Upper lobe of left lung (tissue), 6 donors: Measurements from ENCODE around the gene MYL4. TPM values are rescaled to one million over a fixed set of nuclear protein-coding genes. Genes with fewer than 3 reads are reported as not detected.
"Not testable (repeated sequence)": the region's sequence is repeated elsewhere in the genome, so short reads cannot be mapped to it uniquely, and the experiment has no call there.

Source experiments
- ATAC-seq, 2 donors: fragments of 200-7000 bp; cut with Tn5 transposase; one replicate each; pipeline ENCODE4 v1.9.1; 2022; ENCODE audit warnings: mild to moderate bottlenecking in 2 of 2, moderate library complexity in 2 of 2; ENCODE audit not compliant: low FRiP score in 2 of 2
- DNase-seq, 2 donors: peaks; one replicate each; pipeline ENCODE4 v3.0.0-alpha.2; 2019 to 2020
- H3K27ac ChIP-seq, 4 donors: fragments of 200-600 bp; sonication (generic); one replicate each; pipeline ENCODE4 v1.5.1; 2016 to 2019
- H3K27me3 ChIP-seq, 4 donors: fragments of 200-600 bp; sonication (generic); one replicate each; pipeline ENCODE4 v1.5.1; 2017 to 2019
- H3K36me3 ChIP-seq, 4 donors: fragments of 200-600 bp; sonication (generic); one replicate each; pipeline ENCODE4 v1.5.1; 2016 to 2019
- H3K4me1 ChIP-seq, 4 donors: fragments of 200-600 bp; sonication (generic); one replicate each; pipeline ENCODE4 v1.5.1; 2018 to 2019
- H3K4me3 ChIP-seq, 4 donors: fragments of 200-600 bp; sonication (generic); one replicate each; pipeline ENCODE4 v1.5.1; 2017 to 2019; ENCODE audit warnings: mild to moderate bottlenecking in 2 of 4, moderate library complexity in 1 of 4
- H3K9me3 ChIP-seq, 4 donors: fragments of 200-600 bp; sonication (generic); one replicate each; pipeline ENCODE4 v1.5.1; 2018 to 2019
- EP300 ChIP-seq, 4 donors: sonication (generic); formaldehyde crosslinking; IDR thresholded peaks; one replicate each; pipeline ENCODE4 v1.5.1; 2017; ENCODE audit warnings: antibody characterized with exemption in 4 of 4, control low read depth in 2 of 4
- POLR2A ChIP-seq, 4 donors: fragments of 450-650 bp; IDR thresholded peaks; one replicate each; pipeline ENCODE4 v1.5.1; 2016 to 2017; ENCODE audit warnings: antibody characterized with exemption in 4 of 4, mild to moderate bottlenecking in 2 of 4
- POLR2AphosphoS5 ChIP-seq, 2 donors: sonication (generic); formaldehyde crosslinking; IDR thresholded peaks; one replicate each; pipeline ENCODE4 v1.5.1; 2017; ENCODE audit warnings: antibody characterized with exemption in 2 of 2
- WGBS, 2 donors: methylation state at CpG; one replicate each; pipeline ENCODE4 v1.1.5; 2017 to 2018; 5-methylcytosine and 5-hydroxymethylcytosine counted together
- total RNA-seq, 6 donors: library from RNA; depleted of rRNA in 4 of 6; stranded (reverse); fragments of >200 nt in 4 of 6; gene quantifications; one replicate each; pipeline versions ENCODE4 v1.1.0 to v1.2.1, GENCODE V29; 2016 to 2021
- TF ChIP-seq, protein P1 (sequence below), 6 experiments: fragments of 450-650 bp in 4 of 6; fragments of 200-600 bp in 2 of 6; sonication (generic) in 2 of 6; IDR thresholded peaks; one replicate each; pipeline ENCODE4 v1.5.1; 2016 to 2019; ENCODE audit warnings: antibody characterized with exemption in 6 of 6
- donor health status: DM: no; HTN: no; CAD: no; lungs with moderate emphysema.
- donor health status: DM: no; HTN: yes; CAD: no; lungs with severe emphysema.

Gene MYL4
- total RNA-seq, 6 donors from 2014 or later = 1.4 to 3.1 (median 1.6) TPM; not detected in 3

DNA sequence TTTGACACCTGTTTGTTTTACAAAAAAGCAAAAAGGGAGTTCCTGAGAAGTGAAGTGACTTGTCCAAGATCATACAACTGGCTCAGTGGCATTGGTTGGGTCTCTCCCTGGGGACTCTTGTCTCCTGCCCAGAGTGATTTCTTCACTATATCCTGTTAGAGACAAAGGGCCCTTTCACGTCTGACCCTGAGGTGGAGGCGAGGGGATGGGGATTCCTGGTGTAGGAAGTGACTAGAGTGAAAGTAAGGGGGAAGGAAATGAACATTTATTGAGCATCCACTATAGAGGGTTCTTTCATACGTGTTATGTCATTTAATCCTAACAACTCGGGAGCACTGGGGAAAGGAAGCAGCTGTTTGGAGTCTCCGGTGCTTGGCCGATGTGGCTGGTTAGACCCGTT, 53.4 kb downstream of the MYL4 start:
- Histone ChIP-seq H3K27ac (no peak overlapping the region), H3K36me3 (no peaks in the 10 kb centered on the region), H3K4me3 (no peak overlapping the region), H3K27me3 (no peaks in the 10 kb centered on the region), H3K4me1 (no peaks in the 10 kb centered on the region), H3K9me3 (no peaks in the 10 kb centered on the region)
- DNase-seq (no peak), ATAC-seq (no peak)
- WGBS, 2 donors = 49 to 61% methylated on average over 7 of the region's 7 CpGs
- TF ChIP-seq EP300 (IDR thresholded peaks at IDR 0.05) = no peak
- TF ChIP-seq POLR2A (IDR thresholded peaks at IDR 0.05) = no peak
- TF ChIP-seq, protein P1, sequence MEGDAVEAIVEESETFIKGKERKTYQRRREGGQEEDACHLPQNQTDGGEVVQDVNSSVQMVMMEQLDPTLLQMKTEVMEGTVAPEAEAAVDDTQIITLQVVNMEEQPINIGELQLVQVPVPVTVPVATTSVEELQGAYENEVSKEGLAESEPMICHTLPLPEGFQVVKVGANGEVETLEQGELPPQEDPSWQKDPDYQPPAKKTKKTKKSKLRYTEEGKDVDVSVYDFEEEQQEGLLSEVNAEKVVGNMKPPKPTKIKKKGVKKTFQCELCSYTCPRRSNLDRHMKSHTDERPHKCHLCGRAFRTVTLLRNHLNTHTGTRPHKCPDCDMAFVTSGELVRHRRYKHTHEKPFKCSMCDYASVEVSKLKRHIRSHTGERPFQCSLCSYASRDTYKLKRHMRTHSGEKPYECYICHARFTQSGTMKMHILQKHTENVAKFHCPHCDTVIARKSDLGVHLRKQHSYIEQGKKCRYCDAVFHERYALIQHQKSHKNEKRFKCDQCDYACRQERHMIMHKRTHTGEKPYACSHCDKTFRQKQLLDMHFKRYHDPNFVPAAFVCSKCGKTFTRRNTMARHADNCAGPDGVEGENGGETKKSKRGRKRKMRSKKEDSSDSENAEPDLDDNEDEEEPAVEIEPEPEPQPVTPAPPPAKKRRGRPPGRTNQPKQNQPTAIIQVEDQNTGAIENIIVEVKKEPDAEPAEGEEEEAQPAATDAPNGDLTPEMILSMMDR (IDR thresholded peaks at IDR 0.05) = no peak
- no peak for TF ChIP-seq POLR2AphosphoS5 (IDR thresholded peaks at IDR 0.05)

DNA sequence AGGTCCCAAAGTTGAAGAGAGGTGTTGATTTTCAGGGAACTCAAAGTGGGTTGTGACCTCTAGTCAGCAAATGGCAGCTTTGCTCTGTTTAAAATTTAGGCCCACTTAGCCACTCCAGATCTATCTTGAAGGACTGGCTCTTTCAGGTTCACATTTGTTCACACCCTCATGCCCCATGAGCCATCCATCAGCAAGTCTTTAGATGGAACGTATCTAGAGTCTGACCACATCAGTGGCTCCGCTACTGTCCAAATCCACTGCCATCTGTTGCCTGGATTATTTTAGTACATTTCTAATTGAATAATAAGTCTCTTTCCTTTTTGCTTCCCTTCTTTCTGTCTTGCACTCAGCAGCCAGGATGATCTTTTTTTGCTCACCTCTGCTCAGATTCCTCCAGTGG, 55.0 kb downstream of the MYL4 start:
- Histone ChIP-seq H3K4me3 (no peak overlapping the region), H3K27me3 (no peaks in the 10 kb centered on the region), H3K4me1 (no peaks in the 10 kb centered on the region), H3K36me3 (no peaks in the 10 kb centered on the region), H3K9me3 (no peaks in the 10 kb centered on the region), H3K27ac (no peak overlapping the region)
- TF ChIP-seq POLR2A (IDR thresholded peaks at IDR 0.05) = no peak
- TF ChIP-seq, protein P1 (IDR thresholded peaks at IDR 0.05) = no peak
- TF ChIP-seq POLR2AphosphoS5 (IDR thresholded peaks at IDR 0.05) = no peak
- TF ChIP-seq EP300 (IDR thresholded peaks at IDR 0.05) = no peak
- no peak for DNase-seq
- no peak for ATAC-seq
- WGBS, 2 donors = 80 to 97% methylated on average over 2 of the region's 2 CpGs

DNA sequence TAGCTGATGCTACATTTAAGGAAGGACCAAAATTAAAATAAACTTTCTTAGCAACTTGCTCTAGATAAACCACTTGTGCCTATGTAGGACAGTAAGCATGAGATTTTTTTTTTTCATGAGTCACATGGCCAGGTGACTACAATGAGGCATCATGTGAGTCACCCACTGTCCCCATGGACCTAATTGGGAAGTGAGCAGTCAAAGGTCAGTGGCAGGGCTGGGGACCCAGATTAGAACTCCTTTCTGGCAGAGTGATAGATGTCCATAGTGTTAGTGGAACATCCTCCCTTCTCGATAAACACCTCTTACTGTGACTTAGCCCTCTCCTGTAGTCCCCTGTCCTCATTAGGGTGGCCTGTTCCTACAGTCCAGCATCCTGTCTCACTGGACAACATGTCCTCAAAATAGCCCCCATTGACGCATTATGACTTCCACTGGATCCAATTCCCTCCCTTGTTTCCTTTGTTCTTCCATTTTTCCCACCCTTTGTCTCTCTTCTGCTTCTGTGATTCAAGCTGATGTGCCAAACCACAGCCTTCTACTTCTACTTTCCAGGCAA, 56.9 kb downstream of the MYL4 start:
- ATAC-seq (peak; percentile 15 to 56), DNase-seq (no peak)
- 65 to 80% methylated on average over 2 of the region's 2 CpGs for WGBS, 2 donors
- Histone ChIP-seq H3K9me3 (no peaks in the 10 kb centered on the region), H3K27me3 (no peaks in the 10 kb centered on the region), H3K27ac (no peak overlapping the region), H3K36me3 (no peaks in the 10 kb centered on the region), H3K4me3 (no peak overlapping the region), H3K4me1 (no peaks in the 10 kb centered on the region)
- TF ChIP-seq, protein P1 (IDR thresholded peaks at IDR 0.05) = no peak
- TF ChIP-seq POLR2AphosphoS5 (IDR thresholded peaks at IDR 0.05) (no peak), POLR2A (IDR thresholded peaks at IDR 0.05) (no peak), EP300 (IDR thresholded peaks at IDR 0.05) (no peak)

DNA sequence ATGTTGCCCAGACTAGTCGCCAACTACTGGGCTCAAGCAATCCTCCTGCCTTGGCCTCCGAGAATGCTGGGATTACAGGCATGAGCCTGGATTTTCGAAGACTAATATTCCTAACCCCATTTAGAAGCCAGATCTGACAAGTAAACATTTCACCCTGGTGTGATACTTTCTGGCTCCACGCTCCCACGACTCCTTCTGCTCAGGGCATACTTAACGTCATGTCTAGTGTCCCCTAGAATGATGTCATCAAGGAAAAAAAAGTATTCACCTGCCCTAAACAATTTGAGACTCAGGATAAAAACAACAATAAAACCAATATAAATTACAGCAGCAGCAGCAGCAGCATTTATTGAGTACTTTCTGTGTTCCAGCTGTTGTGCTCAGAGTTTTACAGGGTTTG, 57.6 kb downstream of the MYL4 start:
- TF ChIP-seq, protein P1 (IDR thresholded peaks at IDR 0.05) = no peak
- no peak for TF ChIP-seq EP300 (IDR thresholded peaks at IDR 0.05)
- no peak for TF ChIP-seq POLR2A (IDR thresholded peaks at IDR 0.05)
- no peak for TF ChIP-seq POLR2AphosphoS5 (IDR thresholded peaks at IDR 0.05)
- 83 to 92% methylated on average over 6 of the region's 6 CpGs for WGBS, 2 donors
- no peaks in the 10 kb centered on the region for H3K4me1 ChIP-seq
- no peak for ATAC-seq
- no peaks in the 10 kb centered on the region for H3K36me3 ChIP-seq
- no peak overlapping the region for H3K4me3 ChIP-seq
- no peaks in the 10 kb centered on the region for H3K9me3 ChIP-seq
- no peak overlapping the region for H3K27ac ChIP-seq
- H3K27me3 ChIP-seq = no peaks in the 10 kb centered on the region
- DNase-seq = no peak

DNA sequence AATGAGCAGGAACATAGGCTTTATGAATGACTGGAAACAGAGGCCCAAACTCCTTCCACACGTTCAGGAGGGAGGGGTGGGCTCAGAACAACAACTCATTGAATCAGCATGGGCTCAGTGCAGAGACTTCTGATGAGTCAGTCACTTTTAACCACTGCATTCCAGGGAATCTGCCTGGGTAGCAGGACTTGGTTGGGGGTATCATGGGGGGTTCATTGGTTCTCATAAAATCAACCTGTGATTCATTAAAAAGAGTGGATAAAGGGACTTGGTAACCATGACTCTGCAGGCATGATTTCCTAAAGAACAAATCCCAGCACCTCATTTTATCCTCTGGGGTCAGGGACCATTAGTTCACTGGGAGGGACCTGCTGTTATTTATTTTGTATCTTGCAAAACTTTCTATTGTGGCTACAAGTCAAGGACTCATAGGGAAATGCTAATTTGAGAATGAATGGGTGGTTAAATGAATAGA, 58.2 kb downstream of the MYL4 start:
- DNase-seq (no peak), ATAC-seq (peak in 1 of 2 donors; percentile 57)
- TF ChIP-seq EP300 (IDR thresholded peaks at IDR 0.05) (no peak), POLR2A (IDR thresholded peaks at IDR 0.05) (no peak), POLR2AphosphoS5 (IDR thresholded peaks at IDR 0.05) (no peak)
- TF ChIP-seq, protein P1 (IDR thresholded peaks at IDR 0.05) = no peak
- no peak overlapping the region for H3K4me3 ChIP-seq
- H3K9me3 ChIP-seq = no peaks in the 10 kb centered on the region
- WGBS, 2 donors = 70 to 82% methylated on average over 1 of the region's 1 CpG
- no peaks in the 10 kb centered on the region for H3K27me3 ChIP-seq
- H3K4me1 ChIP-seq = no peaks in the 10 kb centered on the region
- H3K36me3 ChIP-seq = no peaks in the 10 kb centered on the region
- H3K27ac ChIP-seq = no peak overlapping the region

DNA sequence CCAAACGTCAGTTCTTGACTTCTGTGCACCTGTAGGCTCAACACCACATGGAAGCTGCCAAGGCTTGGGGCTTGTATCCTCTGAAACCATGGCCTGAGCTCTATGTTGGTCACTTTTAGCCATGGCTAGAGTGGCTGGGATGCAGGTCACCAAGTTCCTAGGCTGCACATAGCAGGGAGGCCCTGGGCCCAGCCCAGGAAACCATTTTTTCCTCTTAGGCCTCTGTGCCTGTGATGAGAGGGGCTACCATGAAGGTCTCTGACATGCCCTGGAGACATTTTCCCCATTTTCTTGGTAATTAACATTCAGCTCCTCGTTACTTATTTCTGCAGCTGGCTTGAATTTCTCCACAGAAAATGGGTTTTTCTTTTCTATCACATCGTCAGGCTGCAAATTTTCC, 59.8 kb downstream of the MYL4 start:
- H3K27ac ChIP-seq, H3K4me3 ChIP-seq, H3K9me3 ChIP-seq, DNase-seq, H3K27me3 ChIP-seq, H3K4me1 ChIP-seq, ATAC-seq, H3K36me3 ChIP-seq: not testable (repeated sequence)
- 85 to 87% methylated on average over 3 of the region's 3 CpGs for WGBS, 2 donors

DNA sequence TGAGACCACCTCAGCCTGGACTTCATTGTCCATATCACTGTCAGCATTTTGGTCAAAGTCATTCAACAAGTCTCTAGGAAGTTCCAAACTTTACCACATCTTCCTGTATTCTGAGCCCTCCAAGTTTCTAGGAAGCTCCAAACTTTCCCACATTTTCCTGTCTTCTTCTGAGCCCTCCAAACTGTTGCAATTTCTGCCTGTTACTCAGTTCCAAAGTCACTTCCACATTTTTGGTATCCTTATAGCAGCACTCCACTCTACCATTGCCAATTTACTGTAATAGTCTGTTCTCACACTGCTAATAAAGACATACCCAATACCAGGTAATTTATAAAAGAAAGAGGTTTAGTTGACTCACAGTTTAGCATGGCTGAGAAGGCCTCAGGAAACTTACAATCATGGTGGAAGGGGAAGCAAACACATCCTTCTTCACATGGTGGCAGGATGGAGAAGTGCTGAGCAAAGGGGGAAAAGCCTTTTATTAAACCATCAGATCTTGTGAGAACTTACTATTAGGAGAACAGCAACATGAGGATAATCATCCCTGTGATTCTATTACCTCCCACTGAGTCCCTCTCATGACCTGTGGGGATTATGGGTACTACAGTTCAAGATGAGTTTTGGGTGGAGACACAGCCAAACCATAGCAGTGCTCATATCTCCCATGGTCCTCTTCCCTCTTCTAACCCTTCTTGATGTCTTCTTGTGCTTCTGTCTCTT, 60.6 kb downstream of the MYL4 start:
- not testable (repeated sequence) for H3K36me3 ChIP-seq, H3K4me3 ChIP-seq, H3K9me3 ChIP-seq, H3K4me1 ChIP-seq, ATAC-seq, H3K27ac ChIP-seq, DNase-seq, H3K27me3 ChIP-seq
